CD4-positive, alpha-beta T cell treated with Interleukin-17A for 4 hours (primary cell): ENCODE measurements around the gene C11orf97.
A peak's percentile ranks its signal among the peaks of the same experiment; 100 is the strongest.
"Not testable (repeated sequence)": the region's sequence is repeated elsewhere in the genome, so short reads cannot be mapped to it uniquely, and the experiment has no call there.

Experiments used
- DNase-seq: peaks from one replicate; pipeline ENCODE4 v3.0.0-alpha.2; 2020; ENCODE audit warnings: mixed read lengths

The C11orf97 gene

DNA sequence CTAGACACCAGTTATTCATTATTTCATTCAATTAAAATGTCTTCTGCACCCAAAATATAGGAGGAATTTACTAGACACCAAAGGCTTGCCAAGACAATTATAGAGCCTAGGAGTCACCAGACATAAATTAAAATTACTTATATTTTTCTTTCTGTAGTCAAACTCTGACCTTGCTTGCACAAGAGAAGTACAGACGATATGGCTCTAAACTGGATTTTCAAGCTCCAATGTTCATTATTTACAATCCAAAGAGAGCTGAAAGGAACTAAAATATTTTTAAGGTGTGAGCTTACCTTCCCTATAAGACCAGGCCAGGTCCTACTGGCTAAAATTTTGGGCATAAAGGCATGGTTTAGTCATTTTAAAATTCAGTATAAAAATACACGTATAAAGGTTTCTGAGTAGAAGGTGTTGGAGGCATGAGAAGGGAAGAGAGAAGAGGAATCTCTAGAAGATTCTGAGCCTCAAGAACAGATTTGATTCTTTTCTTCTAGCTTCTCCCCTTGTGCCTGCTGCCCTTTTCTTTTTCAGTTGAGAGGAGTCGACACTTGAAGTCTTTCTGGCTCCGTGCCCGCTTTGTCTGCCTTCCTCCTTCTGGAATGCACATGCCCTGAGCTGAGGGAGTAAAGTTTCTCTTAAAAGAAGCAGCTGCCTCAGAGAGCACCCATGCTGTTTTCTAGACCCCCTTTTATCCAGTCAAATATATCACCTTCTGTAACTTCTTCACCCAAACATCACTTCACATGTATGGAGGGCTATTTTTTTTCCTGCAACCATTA, 13.5 kb downstream of the C11orf97 start:
- DNase-seq: no peak

DNA sequence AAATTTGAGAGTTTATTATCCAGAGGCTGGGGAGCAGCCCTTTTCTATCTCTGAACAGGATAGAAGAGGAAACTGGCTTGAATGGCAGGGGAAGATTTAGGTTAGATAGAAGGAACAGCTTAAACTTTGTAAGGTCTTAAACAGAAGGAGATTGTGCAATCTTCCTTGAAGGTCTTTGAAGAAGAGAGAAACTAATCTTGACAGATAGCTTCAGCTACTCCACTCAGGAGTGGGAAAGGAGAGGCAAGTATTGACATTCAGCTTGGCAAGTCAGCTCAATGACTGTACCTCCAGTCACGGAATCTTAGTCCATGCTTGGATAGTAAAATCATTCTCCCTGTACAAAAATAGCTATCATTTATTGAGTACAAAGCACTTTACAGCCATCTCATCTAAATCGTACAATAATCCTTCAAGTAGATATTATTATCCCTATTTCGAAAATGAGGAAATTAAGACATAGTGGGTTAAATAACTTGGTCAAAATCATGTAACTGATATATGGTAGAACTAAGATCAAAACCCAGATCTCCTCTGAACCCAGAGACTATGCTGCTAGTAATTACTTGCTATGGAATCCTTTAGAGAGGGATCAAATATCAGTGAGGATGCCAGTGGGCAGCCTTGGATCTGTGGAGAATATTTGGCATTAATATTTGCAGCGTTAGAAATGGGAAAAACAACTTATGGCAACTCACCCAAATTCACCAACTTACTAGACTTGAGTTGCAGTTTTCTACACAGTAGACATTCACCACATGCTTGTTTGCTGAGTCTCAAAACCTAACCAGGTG, 14.6 kb downstream of the C11orf97 start:
- no peak for DNase-seq

DNA sequence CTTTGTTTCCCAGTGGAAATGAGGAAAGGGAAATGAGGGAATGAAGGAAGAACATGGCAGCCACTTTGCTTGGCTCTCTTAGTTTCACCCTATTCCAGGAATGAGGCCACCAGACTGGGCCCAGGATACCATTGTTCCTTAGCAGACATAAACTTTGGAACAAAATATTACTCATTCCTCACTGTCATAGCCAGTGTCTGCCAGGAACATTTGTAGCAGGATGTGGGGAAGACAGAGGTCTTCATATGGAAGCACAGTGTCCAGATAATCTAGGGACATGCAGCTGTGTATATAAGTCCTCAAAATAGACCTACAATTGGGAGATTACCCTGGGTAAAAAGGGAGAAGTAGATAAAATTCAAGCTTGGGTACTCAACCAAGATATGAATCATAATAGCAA, 16.3 kb downstream of the C11orf97 start:
- no peak for DNase-seq

DNA sequence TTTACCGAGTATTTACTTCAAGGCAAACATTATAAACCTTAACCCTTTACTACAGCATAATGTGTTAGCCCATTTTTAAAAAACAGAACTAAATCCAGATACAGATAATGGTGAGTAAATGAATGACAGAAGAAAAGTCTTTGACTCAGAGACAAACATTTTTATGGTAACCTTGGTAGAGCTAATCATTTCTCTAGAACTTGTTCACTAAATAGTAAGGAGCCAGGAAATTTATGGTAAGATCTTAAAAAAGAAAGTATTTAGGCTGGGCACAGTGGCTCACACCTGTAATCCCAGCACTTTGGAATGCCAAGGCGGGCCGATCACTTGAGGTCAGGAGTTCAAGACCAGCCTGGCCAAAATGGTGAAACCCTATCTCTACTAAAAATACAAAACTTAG, 19.9 kb downstream of the C11orf97 start:
- DNase-seq: no peak

DNA sequence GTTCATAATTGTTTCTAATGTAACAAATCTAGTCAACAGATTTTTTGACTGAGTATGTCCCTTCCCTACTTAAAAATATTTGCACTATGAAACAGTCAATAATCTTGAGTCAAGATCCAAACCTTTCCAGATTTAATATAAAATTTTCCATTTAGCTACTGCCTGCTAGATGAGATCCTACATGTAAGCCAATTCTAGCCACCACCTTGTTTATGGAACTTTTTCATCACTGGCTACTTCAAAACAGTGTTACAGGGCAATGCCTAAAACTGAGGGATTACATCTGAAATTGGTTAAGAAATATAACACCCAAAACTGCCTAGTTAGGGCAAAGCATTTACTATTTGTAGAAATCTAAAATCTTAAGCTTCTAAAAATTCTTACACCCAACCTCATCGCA, 20.9 kb downstream of the C11orf97 start:
- no peak for DNase-seq

DNA sequence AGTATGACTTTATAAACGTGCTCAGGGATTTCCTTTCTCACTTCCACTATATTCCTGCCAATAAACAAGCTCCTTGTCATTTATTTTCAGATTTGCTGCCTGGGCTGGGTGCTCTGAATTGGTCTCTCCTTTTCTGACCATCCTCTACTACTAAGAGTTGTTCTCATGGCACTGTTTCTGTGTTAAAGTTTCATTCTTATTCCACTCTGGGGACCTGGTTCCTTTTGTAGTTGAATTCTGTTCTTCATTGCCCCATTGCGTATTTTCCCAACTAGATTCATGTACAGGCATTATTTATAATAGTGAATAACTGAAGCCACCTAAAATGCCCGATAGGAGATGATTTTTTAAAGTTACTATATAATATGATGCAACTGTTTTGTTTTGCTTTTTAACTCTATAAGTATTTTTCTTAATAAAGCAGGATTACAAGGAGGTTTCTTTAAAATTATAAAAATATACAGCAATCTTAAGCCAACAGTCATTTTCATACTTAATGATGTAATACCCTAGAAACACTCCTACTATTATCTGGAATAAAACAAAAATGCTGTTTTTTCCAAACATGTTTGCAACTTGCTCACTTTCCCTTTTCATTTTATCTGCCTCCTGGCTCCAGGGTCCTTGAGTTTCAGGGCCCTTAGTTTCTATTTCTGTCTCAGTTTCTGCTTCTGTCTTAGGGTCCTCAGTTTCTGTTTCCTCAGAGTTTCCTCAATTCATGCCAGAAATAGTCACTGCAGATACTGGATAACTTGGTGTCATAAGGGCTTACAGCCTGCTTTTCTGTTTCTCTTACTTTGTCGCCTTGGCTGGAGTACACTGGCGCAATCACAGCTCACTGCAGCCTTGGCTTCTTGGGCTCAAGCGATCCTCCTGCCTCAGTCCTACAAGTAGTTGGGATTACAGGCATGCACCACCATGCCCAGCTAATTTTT, 21.7 kb downstream of the C11orf97 start:
- DNase-seq: no peak

DNA sequence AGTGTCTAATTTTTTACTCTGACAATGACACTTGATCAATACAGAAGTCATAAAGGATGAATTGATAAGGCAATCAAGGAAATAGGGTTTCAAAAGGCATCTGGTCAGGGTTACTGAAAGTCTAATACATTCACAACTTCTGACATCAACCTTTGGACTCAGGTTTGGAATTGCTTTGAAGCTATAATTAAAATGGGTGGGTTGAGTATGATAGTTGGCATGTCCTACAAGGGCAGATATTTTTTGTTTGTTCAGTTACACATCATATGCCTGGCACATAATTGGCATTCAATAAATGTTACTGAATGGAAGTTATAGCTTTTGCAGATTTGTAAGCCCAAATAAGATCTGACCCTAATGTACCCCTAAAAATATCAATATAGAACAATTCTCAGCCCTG, 24.1 kb downstream of the C11orf97 start:
- no peak for DNase-seq

DNA sequence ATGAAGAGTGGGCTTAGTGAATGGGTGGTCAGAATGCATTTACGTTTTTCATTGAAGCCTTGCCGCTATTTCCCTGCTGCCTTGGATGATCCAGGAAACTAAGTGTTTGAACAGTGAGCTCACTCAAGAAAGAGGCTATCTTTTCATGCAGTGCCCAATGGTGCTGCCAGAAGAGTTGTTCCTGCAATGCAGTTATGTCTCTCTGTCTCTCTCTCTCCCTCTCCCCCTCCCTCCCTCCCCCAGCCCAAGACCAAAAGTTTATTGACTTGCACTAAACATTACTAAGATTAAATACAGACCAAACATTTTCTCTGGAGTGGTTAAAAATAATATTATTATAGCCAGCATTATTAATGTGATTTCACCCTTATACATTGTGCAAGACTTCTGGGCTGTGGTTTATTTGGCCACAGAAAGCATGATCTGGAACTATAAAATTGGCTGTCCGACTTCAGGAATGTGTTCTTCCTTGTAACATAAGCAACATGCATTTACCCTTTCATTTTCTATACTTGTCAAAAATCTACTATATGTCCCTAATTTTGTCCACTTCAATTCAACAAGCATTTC, 24.9 kb downstream of the C11orf97 start:
- DNase-seq: no peak

DNA sequence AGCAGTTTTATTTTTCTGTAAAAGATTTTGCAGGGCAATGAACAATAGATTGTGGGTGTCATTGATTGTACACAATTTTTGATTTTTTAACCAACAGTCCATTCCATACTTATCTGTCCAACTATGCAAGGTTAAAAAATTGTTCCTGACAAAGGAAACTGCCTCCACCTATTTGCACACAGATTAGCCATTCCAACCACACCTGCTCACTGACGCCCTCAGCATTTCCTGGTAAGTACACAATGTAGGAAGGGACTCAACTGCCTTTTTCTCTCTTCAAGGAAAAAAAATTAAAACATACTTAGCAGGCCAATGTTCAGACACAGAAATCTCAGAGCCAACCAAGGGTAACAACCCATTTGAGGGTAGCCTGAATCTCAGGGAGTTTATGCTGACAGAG, 27.2 kb downstream of the C11orf97 start:
- no peak for DNase-seq

DNA sequence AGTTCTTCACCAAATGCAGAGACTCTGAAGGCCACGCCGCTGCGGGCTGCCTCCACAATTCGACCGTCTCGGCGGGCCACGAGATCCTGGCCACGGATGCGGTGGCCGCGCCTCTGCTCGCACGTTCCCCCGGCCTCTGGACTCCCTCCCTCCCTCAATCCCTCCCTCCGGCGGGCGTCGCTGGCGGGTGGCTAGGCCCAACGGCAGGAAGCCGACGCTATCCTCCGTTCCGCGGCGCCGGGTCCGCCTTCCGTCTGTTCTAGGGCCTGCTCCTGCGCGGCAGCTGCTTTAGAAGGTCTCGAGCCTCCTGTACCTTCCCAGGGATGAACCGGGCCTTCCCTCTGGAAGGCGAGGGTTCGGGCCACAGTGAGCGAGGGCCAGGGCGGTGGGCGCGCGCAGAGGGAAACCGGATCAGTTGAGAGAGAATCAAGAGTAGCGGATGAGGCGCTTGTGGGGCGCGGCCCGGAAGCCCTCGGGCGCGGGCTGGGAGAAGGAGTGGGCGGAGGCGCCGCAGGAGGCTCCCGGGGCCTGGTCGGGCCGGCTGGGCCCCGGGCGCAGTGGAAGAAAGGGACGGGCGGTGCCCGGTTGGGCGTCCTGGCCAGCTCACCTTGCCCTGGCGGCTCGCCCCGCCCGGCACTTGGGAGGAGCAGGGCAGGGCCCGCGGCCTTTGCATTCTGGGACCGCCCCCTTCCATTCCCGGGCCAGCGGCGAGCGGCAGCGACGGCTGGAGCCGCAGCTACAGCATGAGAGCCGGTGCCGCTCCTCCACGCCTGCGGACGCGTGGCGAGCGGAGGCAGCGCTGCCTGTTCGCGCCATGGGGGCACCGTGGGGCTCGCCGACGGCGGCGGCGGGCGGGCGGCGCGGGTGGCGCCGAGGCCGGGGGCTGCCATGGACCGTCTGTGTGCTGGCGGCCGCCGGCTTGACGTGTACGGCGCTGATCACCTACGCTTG, 31.7 kb downstream of the C11orf97 start, which contains the start of gene FUT4:
Gene FUT4, plus strand, starts transcription at position 227 of the 951 bp plus-strand sequence. Its CDS starts 213 bp downstream, at position 440.
- peak; percentile 79 for DNase-seq

DNA sequence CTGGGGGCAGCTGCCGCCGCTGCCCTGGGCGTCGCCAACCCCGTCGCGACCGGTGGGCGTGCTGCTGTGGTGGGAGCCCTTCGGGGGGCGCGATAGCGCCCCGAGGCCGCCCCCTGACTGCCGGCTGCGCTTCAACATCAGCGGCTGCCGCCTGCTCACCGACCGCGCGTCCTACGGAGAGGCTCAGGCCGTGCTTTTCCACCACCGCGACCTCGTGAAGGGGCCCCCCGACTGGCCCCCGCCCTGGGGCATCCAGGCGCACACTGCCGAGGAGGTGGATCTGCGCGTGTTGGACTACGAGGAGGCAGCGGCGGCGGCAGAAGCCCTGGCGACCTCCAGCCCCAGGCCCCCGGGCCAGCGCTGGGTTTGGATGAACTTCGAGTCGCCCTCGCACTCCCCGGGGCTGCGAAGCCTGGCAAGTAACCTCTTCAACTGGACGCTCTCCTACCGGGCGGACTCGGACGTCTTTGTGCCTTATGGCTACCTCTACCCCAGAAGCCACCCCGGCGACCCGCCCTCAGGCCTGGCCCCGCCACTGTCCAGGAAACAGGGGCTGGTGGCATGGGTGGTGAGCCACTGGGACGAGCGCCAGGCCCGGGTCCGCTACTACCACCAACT, 32.5 kb downstream of the C11orf97 start:
- DNase-seq: no peak

DNA sequence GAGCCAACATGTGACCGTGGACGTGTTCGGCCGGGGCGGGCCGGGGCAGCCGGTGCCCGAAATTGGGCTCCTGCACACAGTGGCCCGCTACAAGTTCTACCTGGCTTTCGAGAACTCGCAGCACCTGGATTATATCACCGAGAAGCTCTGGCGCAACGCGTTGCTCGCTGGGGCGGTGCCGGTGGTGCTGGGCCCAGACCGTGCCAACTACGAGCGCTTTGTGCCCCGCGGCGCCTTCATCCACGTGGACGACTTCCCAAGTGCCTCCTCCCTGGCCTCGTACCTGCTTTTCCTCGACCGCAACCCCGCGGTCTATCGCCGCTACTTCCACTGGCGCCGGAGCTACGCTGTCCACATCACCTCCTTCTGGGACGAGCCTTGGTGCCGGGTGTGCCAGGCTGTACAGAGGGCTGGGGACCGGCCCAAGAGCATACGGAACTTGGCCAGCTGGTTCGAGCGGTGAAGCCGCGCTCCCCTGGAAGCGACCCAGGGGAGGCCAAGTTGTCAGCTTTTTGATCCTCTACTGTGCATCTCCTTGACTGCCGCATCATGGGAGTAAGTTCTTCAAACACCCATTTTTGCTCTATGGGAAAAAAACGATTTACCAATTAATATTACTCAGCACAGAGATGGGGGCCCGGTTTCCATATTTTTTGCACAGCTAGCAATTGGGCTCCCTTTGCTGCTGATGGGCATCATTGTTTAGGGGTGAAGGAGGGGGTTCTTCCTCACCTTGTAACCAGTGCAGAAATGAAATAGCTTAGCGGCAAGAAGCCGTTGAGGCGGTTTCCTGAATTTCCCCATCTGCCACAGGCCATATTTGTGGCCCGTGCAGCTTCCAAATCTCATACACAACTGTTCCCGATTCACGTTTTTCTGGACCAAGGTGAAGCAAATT, 33.3 kb downstream of the C11orf97 start:
- no peak for DNase-seq

DNA sequence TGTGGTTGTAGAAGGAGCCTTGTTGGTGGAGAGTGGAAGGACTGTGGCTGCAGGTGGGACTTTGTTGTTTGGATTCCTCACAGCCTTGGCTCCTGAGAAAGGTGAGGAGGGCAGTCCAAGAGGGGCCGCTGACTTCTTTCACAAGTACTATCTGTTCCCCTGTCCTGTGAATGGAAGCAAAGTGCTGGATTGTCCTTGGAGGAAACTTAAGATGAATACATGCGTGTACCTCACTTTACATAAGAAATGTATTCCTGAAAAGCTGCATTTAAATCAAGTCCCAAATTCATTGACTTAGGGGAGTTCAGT, 33.9 kb downstream of the C11orf97 start:
- no peak for DNase-seq

DNA sequence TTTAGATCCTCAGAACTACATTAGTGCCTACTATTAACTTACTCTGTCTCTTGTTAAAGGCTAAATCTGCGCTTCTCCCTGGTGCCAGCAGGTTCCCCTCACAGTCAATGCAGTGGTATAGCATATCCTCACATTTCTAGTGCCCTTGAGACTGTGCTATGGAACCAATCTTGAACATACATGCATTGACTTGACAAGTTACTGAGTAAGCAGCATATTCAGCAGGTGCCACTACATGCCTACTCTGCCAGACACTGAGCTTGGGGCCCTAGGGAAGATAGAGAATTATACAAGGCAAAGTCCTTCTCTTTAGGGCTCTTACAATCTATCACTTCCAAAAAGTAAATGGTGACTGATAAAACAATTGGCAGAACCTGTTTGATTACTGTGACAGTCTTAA, 34.6 kb downstream of the C11orf97 start:
- DNase-seq: no peak

DNA sequence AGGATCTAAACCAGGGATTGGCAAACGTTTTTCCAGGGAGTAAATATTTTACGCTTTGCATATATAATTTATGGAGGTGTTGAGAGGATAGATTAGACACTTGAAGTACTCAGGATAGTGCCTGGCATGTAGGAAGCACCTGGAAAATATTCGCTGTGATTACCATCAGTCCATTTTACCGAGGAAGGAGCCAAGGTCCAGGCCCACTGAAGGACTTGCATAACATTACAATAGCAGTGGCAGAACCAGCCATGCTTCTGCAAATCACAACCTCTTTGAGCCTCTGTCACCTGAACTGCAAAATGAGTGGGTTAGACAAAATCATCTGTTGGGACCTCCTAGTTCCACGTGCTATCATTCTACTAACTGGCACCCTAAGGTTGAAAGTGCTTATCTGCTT, 36.9 kb downstream of the C11orf97 start:
- DNase-seq: no peak

DNA sequence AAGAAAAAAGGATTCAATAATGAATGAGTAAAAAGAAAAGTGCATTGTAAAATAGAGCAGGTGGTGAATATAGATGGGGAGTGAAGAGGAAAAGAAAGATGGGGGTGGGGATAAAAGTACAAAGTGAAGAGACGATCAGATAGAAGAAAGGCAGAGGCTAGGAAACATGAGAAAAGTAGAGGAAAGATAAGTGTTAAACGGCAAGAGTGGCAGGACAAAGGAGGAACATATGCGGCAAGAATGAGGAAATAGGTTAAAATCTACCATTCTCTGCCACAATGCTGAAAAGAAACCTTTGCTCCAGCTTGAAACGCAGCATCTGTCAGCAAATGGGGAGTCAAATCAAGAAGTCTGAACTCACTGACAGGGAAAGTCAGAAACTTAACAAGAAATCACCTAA, 38.3 kb downstream of the C11orf97 start:
- no peak for DNase-seq

DNA sequence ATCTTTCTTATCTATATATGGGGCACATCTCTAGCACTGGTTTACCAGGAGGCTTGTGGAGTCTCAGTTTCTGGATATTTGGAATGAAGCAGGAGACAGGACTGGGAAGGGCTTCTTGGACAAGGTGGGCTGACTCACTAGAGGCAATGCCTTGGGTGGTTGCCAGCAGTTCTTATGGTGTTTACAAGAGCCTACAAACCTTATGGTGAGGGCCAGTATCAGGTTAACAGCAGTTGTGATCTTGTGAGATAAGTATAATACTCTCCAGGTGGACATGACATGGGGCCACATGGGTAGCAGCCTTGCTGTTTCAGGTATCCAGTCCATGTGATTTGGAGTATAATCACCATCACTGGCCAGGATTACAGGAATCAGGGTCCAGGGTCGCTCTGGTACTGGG, 41.7 kb downstream of the C11orf97 start:
- no peak for DNase-seq

DNA sequence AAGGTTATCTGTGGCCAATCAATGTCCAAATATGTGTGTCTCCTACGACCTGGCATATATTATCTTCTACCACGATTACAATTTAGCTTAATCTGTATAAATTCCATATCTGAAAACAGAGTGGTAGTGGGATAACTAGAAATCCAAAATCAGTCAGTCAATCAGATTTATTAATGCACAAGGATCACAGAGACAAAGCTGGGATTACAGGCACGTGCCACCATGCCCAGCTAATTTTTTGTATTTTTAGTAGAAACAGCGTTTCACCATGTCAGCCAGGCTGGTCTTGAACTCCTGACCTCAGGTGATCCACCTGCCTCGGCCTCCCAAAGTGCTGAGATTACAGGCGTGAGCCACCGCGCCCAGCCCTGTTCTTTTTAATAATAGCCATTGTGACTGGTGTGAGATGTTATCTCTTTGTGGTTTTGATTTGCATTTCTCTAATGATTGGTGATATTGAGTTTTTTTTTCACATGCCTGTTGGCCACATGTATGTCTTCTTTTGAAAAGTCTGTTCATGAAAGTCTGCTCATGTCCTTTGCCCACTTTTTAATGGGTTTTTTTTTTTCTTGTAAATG, 43.6 kb downstream of the C11orf97 start:
- not testable (repeated sequence) for DNase-seq

DNA sequence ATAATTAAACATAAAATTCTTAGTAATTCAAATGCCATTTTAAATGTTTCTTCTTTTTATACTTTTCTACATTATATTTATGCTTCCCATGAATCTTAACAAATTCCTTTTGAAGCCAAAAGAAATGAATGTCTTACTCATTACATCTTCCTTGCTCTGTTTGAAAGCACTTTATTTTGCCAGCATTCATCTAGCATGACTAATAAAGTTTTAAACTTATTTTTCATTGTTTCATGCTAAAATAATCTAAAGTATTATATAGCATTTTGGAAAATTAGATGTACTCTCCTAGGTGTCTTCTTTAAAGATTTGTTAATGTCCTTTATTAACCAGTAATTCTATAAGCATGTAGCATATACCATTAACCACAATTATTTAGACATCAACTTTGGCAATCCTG, 45.2 kb downstream of the C11orf97 start:
- DNase-seq: no peak

DNA sequence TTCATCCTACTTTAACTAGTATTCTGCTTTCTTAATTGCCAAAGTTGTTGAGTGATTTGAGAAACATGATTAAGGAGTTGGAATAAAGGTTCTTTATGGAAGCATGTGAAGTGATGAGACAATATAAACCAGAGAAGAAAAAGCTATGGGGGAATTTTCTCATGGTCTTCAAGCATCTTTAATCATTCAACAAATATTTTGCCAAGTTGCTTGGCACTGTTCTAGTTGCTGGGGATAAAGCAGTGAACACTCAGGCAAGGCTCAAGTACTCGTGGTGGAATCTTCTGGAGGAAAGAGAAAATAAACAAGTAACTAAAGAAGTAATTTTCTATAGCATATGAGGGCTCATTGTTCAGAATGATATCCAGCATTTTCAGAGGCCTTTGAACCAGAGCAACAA, 45.7 kb downstream of the C11orf97 start:
- DNase-seq: no peak
